Liver (tissue), 9 donors: ENCODE data around the gene ZCCHC14. TPM values are rescaled to one million over a fixed set of nuclear protein-coding genes. Genes with fewer than 3 reads are reported as not detected.

ENCODE experiments used
- DNase-seq: peaks from one replicate; pipeline ENCODE4 v3.0.0-alpha.2; 2017; ENCODE audit warnings: low spot score
- H3K27ac ChIP-seq, 2 donors: one replicate each; pipeline ENCODE4 v1.7.0; 2013; ENCODE audit warnings: inconsistent platforms in 2 of 2, low read length in 2 of 2, control low read depth in 1 of 2, low read depth in 1 of 2, mild to moderate bottlenecking in 1 of 2
- H3K27me3 ChIP-seq, 4 donors: one replicate each; pipeline versions ENCODE4 v1.6.1 to v1.7.0; 2013; ENCODE audit warnings: low read length in 3 of 4, inconsistent platforms in 1 of 4, mild to moderate bottlenecking in 1 of 4, moderate library complexity in 1 of 4; ENCODE audit not compliant: control insufficient read depth in 4 of 4, insufficient read depth in 4 of 4
- H3K36me3 ChIP-seq, 4 donors: one replicate each; pipeline versions ENCODE4 v1.6.1 to v1.7.0; 2013; ENCODE audit warnings: low read length in 3 of 4, mild to moderate bottlenecking in 3 of 4, low read depth in 1 of 4, moderate library complexity in 1 of 4; ENCODE audit not compliant: control insufficient read depth in 4 of 4, insufficient read depth in 3 of 4
- H3K4me1 ChIP-seq, 4 donors: one replicate each; pipeline versions ENCODE4 v1.6.1 to v1.7.0; 2013; ENCODE audit warnings: low read length in 3 of 4, mild to moderate bottlenecking in 3 of 4, moderate library complexity in 1 of 4; ENCODE audit not compliant: control insufficient read depth in 4 of 4, insufficient read depth in 4 of 4
- H3K4me3 ChIP-seq, 3 donors: one replicate each; pipeline versions ENCODE4 v1.6.1 to v1.7.0; 2013; ENCODE audit warnings: low read length in 3 of 3, control low read depth in 1 of 3, low read depth in 1 of 3, mild to moderate bottlenecking in 1 of 3
- H3K9ac ChIP-seq, 2 donors: one replicate each; pipeline ENCODE4 v1.7.0; 2013; ENCODE audit warnings: low read length in 2 of 2, mild to moderate bottlenecking in 2 of 2, moderate library complexity in 2 of 2, control low read depth in 1 of 2, low read depth in 1 of 2
- H3K9me3 ChIP-seq, 4 donors: one replicate each; pipeline versions ENCODE4 v1.6.1 to v1.7.0; 2013; ENCODE audit warnings: low read length in 3 of 4; ENCODE audit not compliant: control insufficient read depth in 4 of 4
- FOXA1 ChIP-seq: IDR thresholded peaks from 2 replicates; pipeline ENCODE4 v1.6.1; 2016; ENCODE audit warnings: antibody characterized with exemption
- FOXA2 ChIP-seq: IDR thresholded peaks from 2 replicates; pipeline ENCODE4 v1.6.1; 2016; ENCODE audit warnings: antibody characterized with exemption
- GABPA ChIP-seq, 2 donors: IDR thresholded peaks in 1 of 2; conservative IDR thresholded peaks in 1 of 2; 2 replicates each; pipeline ENCODE4 v1.6.1; 2016; ENCODE audit warnings: antibody characterized with exemption in 2 of 2, mild to moderate bottlenecking in 1 of 2, moderate library complexity in 1 of 2
- HNF4A ChIP-seq, 2 donors: conservative IDR thresholded peaks; 2 replicates each; pipeline ENCODE4 v1.6.1; 2016; ENCODE audit warnings: antibody characterized with exemption in 2 of 2, mild to moderate bottlenecking in 2 of 2
- RAD21 ChIP-seq, 2 donors: IDR thresholded peaks; 2 replicates each; pipeline ENCODE4 v1.6.1; 2016; ENCODE audit warnings: antibody characterized with exemption in 2 of 2, mild to moderate bottlenecking in 2 of 2
- SP1 ChIP-seq: IDR thresholded peaks from 2 replicates; pipeline ENCODE4 v1.6.1; 2018; ENCODE audit warnings: antibody characterized with exemption, mild to moderate bottlenecking
- YY1 ChIP-seq: IDR thresholded peaks from 2 replicates; pipeline ENCODE4 v1.6.1; 2016; ENCODE audit warnings: antibody characterized with exemption, mild to moderate bottlenecking
- WGBS: extraction: QIAGEN DNeasy Blood & Tissue Kit; methylation state at CpG from one replicate; pipeline ENCODE4 v1.1.7; 2013; 5-methylcytosine and 5-hydroxymethylcytosine counted together
- polyA plus RNA-seq, 2 donors: library from polyadenylated mRNA; stranded (reverse) in 1 of 2; unstranded in 1 of 2; fragments of 200-250 nt in 1 of 2; fragments of >200 nt in 1 of 2; fragmentation: Nextera tagmentation in 1 of 2; extraction: Ambion mirVana in 1 of 2; gene quantifications; one replicate each; pipeline versions ENCODE4 v1.2.1 to v1.2.3, GENCODE V29; 2013 to 2015
- total RNA-seq, 2 donors: library from RNA; depleted of rRNA; stranded (reverse); fragments of >200 nt; gene quantifications; one replicate each; pipeline ENCODE4 v1.2.3, GENCODE V29; 2014
- TF ChIP-seq, protein P1 (sequence below): IDR thresholded peaks from 2 replicates; pipeline ENCODE4 v1.6.1; 2016; ENCODE audit warnings: antibody characterized with exemption
- TF ChIP-seq, protein P2 (sequence below): IDR thresholded peaks from 2 replicates; pipeline ENCODE4 v1.6.1; 2016; ENCODE audit warnings: antibody characterized with exemption, mild to moderate bottlenecking
- TF ChIP-seq, protein P3 (sequence below): fragments of 150-350 bp; IDR thresholded peaks from 2 replicates; pipeline ENCODE4 v1.5.1; 2017; ENCODE audit warnings: improper control_type of control experiment, low read depth, low read length; ENCODE audit not compliant: missing input control
- TF ChIP-seq, protein P4 (sequence below): IDR thresholded peaks from 2 replicates; pipeline ENCODE4 v1.6.1; 2016; ENCODE audit warnings: antibody characterized with exemption
- donor health status: healthy.
- donor health status: healthy.
- donor health status: healthy.
- donor health status: healthy.
- donor health status: healthy.

ZCCHC14 gene
- total and polyA plus RNA-seq, 4 donors, result 6.3 to 21.7 (median 8.0) TPM

DNA sequence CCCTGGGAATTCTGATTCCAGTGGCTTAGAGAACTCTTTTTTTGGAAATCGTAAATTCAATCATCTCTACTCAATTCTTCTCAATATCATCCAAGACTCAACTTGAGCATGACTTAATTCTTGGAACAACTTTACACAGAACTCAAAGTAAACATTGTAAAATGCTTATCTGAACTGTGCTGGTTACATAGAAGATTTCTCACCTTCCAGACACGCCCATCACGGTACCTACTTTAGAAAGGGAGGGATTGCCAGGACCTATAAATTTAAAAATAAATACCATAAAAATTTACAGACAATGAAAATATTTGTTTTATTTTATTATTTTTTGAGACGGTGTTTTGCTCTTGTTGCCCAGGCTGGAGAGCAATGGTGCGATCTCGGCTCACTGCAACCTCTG lies 74.2 kb downstream of the ZCCHC14 start:
- H3K27me3 ChIP-seq, result no peaks in the 10 kb centered on the region

DNA sequence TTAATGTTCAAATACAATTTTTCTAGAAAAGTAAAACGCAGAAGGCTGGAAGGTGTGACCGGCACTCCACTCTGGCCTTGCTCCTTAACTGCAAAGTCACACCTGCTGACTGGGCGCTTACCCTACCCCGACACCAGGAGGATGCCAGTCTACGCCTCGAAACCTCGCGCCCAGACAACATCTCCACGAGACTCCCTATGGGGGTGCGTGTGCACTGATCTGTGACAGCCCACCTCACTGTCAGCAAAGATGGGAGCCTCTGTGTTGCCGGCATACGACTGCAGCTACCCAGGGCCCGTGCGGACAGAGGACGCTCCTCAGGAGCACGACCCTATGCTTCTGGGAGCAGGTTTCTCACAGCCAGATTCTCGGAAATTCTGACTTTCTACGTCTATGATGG lies 74.6 kb downstream of the ZCCHC14 start:
- H3K27me3 ChIP-seq, result no peaks in the 10 kb centered on the region
- no peak overlapping the region for H3K27ac ChIP-seq

More for the DNA sequence above, 74.2 kb downstream of the ZCCHC14 start:
- no peak overlapping the region for H3K27ac ChIP-seq
- H3K4me3 ChIP-seq, result no peak overlapping the region
- H3K9ac ChIP-seq, result no peak overlapping the region
- H3K9me3 ChIP-seq, result no peaks in the 10 kb centered on the region
- H3K4me1 ChIP-seq, result no peaks in the 10 kb centered on the region
- TF ChIP-seq YY1 (no peak), RAD21 (IDR thresholded peaks at IDR 0.05) (no peak), FOXA1 (no peak), HNF4A (conservative IDR thresholded peaks at IDR 0.05) (no peak), FOXA2 (no peak), GABPA (IDR thresholded peaks at IDR 0.05 in 1 of 2, conservative IDR thresholded peaks at IDR 0.05 in 1 of 2) (no peak)
- TF ChIP-seq, protein P1, sequence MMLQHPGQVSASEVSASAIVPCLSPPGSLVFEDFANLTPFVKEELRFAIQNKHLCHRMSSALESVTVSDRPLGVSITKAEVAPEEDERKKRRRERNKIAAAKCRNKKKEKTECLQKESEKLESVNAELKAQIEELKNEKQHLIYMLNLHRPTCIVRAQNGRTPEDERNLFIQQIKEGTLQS, result no peak
- TF ChIP-seq, protein P2, sequence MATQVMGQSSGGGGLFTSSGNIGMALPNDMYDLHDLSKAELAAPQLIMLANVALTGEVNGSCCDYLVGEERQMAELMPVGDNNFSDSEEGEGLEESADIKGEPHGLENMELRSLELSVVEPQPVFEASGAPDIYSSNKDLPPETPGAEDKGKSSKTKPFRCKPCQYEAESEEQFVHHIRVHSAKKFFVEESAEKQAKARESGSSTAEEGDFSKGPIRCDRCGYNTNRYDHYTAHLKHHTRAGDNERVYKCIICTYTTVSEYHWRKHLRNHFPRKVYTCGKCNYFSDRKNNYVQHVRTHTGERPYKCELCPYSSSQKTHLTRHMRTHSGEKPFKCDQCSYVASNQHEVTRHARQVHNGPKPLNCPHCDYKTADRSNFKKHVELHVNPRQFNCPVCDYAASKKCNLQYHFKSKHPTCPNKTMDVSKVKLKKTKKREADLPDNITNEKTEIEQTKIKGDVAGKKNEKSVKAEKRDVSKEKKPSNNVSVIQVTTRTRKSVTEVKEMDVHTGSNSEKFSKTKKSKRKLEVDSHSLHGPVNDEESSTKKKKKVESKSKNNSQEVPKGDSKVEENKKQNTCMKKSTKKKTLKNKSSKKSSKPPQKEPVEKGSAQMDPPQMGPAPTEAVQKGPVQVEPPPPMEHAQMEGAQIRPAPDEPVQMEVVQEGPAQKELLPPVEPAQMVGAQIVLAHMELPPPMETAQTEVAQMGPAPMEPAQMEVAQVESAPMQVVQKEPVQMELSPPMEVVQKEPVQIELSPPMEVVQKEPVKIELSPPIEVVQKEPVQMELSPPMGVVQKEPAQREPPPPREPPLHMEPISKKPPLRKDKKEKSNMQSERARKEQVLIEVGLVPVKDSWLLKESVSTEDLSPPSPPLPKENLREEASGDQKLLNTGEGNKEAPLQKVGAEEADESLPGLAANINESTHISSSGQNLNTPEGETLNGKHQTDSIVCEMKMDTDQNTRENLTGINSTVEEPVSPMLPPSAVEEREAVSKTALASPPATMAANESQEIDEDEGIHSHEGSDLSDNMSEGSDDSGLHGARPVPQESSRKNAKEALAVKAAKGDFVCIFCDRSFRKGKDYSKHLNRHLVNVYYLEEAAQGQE, result no peak
- TF ChIP-seq, protein P3, sequence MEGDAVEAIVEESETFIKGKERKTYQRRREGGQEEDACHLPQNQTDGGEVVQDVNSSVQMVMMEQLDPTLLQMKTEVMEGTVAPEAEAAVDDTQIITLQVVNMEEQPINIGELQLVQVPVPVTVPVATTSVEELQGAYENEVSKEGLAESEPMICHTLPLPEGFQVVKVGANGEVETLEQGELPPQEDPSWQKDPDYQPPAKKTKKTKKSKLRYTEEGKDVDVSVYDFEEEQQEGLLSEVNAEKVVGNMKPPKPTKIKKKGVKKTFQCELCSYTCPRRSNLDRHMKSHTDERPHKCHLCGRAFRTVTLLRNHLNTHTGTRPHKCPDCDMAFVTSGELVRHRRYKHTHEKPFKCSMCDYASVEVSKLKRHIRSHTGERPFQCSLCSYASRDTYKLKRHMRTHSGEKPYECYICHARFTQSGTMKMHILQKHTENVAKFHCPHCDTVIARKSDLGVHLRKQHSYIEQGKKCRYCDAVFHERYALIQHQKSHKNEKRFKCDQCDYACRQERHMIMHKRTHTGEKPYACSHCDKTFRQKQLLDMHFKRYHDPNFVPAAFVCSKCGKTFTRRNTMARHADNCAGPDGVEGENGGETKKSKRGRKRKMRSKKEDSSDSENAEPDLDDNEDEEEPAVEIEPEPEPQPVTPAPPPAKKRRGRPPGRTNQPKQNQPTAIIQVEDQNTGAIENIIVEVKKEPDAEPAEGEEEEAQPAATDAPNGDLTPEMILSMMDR, result no peak
- peaks cover 19 to 75% (median 41%) of the 10 kb centered on the region in 4 donors for H3K36me3 ChIP-seq
- DNase-seq, result no peak
- 66% methylated on average over 6 of the region's 6 CpGs for WGBS

More for the DNA sequence above, 74.6 kb downstream of the ZCCHC14 start:
- no peak overlapping the region for H3K9ac ChIP-seq
- no peaks in the 10 kb centered on the region for H3K4me1 ChIP-seq
- H3K4me3 ChIP-seq, result no peak overlapping the region
- no peak for TF ChIP-seq FOXA1
- TF ChIP-seq SP1, result no peak
- TF ChIP-seq, protein P4, sequence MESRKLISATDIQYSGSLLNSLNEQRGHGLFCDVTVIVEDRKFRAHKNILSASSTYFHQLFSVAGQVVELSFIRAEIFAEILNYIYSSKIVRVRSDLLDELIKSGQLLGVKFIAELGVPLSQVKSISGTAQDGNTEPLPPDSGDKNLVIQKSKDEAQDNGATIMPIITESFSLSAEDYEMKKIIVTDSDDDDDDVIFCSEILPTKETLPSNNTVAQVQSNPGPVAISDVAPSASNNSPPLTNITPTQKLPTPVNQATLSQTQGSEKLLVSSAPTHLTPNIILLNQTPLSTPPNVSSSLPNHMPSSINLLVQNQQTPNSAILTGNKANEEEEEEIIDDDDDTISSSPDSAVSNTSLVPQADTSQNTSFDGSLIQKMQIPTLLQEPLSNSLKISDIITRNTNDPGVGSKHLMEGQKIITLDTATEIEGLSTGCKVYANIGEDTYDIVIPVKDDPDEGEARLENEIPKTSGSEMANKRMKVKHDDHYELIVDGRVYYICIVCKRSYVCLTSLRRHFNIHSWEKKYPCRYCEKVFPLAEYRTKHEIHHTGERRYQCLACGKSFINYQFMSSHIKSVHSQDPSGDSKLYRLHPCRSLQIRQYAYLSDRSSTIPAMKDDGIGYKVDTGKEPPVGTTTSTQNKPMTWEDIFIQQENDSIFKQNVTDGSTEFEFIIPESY, result no peak
- no peak for TF ChIP-seq HNF4A (conservative IDR thresholded peaks at IDR 0.05)
- WGBS, result 94% methylated on average over 18 of the region's 18 CpGs
- no peaks in the 10 kb centered on the region for H3K9me3 ChIP-seq
- DNase-seq, result no peak
- H3K36me3 ChIP-seq, result peaks cover 23 to 75% (median 38%) of the 10 kb centered on the region in 4 donors
